HepG2 (cell line): Measurements from ENCODE around the gene ZNF547. TPM values are rescaled to one million over a fixed set of nuclear protein-coding genes. Genes with fewer than 3 reads are reported as not detected.
A peak's percentile ranks its signal among the peaks of the same experiment; 100 is the strongest.

Experiments used
- BHLHE40 ChIP-seq: IDR thresholded peaks from 2 replicates; pipeline ENCODE4 v1.6.1; 2011; ENCODE audit warnings: low read length, improper control_type of control experiment
- MEIS2 ChIP-seq: sonication (generic); formaldehyde crosslinking; IDR thresholded peaks from 2 replicates; pipeline ENCODE4 v1.9.0; 2021; ENCODE audit warnings: mild to moderate bottlenecking, missing genetic modification reagents
- NR2F1 ChIP-seq, 2 experiments: fragments of 450-650 bp in 1 of 2; formaldehyde crosslinking in 1 of 2; IDR thresholded peaks; 2 replicates each; pipeline versions ENCODE4 v1.5.0 to v1.6.1; 2016 to 2020; ENCODE audit warnings: mild to moderate bottlenecking in 1 of 2, missing compliant biosample characterization in 1 of 2, missing genetic modification reagents in 1 of 2, moderate library complexity in 1 of 2
- PLSCR1 ChIP-seq: sonication (generic); formaldehyde crosslinking; IDR thresholded peaks from 2 replicates; pipeline ENCODE4 v1.5.0; 2020; ENCODE audit warnings: missing genetic modification reagents, mild to moderate bottlenecking, borderline replicate concordance
- RBFOX2 ChIP-seq: fragments of 200-400 bp; formaldehyde crosslinking; IDR thresholded peaks from 2 replicates; pipeline ENCODE4 v1.6.1; 2017; ENCODE audit warnings: low read depth, mild to moderate bottlenecking, low read length
- TSC22D2 ChIP-seq: sonication (generic); formaldehyde crosslinking; IDR thresholded peaks from 2 replicates; pipeline ENCODE4 v1.5.1; 2020; ENCODE audit warnings: missing genetic modification reagents, mild to moderate bottlenecking, borderline replicate concordance
- ZBTB37 ChIP-seq: sonication (generic); formaldehyde crosslinking; IDR thresholded peaks from 2 replicates; pipeline ENCODE4 v1.4.0; 2020; ENCODE audit warnings: mild to moderate bottlenecking, missing genetic modification reagents
- ZBTB43 ChIP-seq: sonication (generic); formaldehyde crosslinking; conservative IDR thresholded peaks from 2 replicates; pipeline ENCODE4 v1.4.0; 2020; ENCODE audit warnings: missing genetic modification reagents
- ZFP36 ChIP-seq: fragments of 150-350 bp; IDR thresholded peaks from 2 replicates; pipeline ENCODE4 v1.6.1; 2018; ENCODE audit warnings: borderline replicate concordance, low read length, low read depth; ENCODE audit not compliant: partially characterized antibody
- ZNF230 ChIP-seq: sonication (generic); formaldehyde crosslinking; IDR thresholded peaks from 2 replicates; pipeline ENCODE4 v1.4.0; 2020; ENCODE audit warnings: mild to moderate bottlenecking, missing genetic modification reagents
- ZNF446 ChIP-seq: sonication (generic); formaldehyde crosslinking; IDR thresholded peaks from 2 replicates; pipeline ENCODE4 v1.5.0; 2020; ENCODE audit warnings: mild to moderate bottlenecking, missing genetic modification reagents
- ZNF546 ChIP-seq: sonication (generic); formaldehyde crosslinking; conservative IDR thresholded peaks from 2 replicates; pipeline ENCODE4 v1.8.1; 2023; ENCODE audit warnings: mild to moderate bottlenecking, missing genetic modification reagents
- ZNF670 ChIP-seq: sonication (generic); formaldehyde crosslinking; IDR thresholded peaks from 2 replicates; pipeline ENCODE4 v1.8.0; 2022; ENCODE audit warnings: mild to moderate bottlenecking, missing genetic modification reagents, borderline replicate concordance
- ZNF709 ChIP-seq: sonication (generic); formaldehyde crosslinking; IDR thresholded peaks from 2 replicates; pipeline ENCODE4 v1.5.0; 2020; ENCODE audit warnings: mild to moderate bottlenecking, missing genetic modification reagents
- ZNF891 ChIP-seq: sonication (generic); formaldehyde crosslinking; IDR thresholded peaks from 2 replicates; pipeline ENCODE4 v1.5.0; 2020; ENCODE audit warnings: mild to moderate bottlenecking, missing genetic modification reagents
- polyA plus RNA-seq, 8 experiments: library from polyadenylated mRNA; depleted of rRNA in 3 of 8; stranded (reverse) in 7 of 8; unstranded in 1 of 8; fragments of >200 nt; fragmentation: Illumina TruSeq in 4 of 8; extraction: Trizol in 4 of 8; gene quantifications; 2 replicates each; pipeline versions ENCODE4 v1.2.1 to v1.2.3, GENCODE V29; 2011 to 2016; ENCODE audit warnings: low read depth in 4 of 8, missing spikeins in 1 of 8, mixed read lengths in 1 of 8; ENCODE audit not compliant: insufficient read depth in 1 of 8
- total RNA-seq, 5 experiments: library from RNA; depleted of rRNA; stranded (reverse); fragments of >200 nt; fragmentation: Illumina TruSeq; extraction: Trizol; gene quantifications; 2 replicates each; pipeline ENCODE4 v1.2.3, GENCODE V29; 2016; ENCODE audit warnings: low read depth in 1 of 5
- TF ChIP-seq, protein P1 (sequence below): sonication (generic); formaldehyde crosslinking; IDR thresholded peaks from 2 replicates; pipeline ENCODE4 v1.4.0; 2020; ENCODE audit warnings: missing genetic modification reagents, mild to moderate bottlenecking, borderline replicate concordance
- TF ChIP-seq, protein P2 (sequence below): sonication (generic); formaldehyde crosslinking; IDR thresholded peaks from 2 replicates; pipeline ENCODE4 v1.5.0; 2020; ENCODE audit warnings: mild to moderate bottlenecking, missing genetic modification reagents
- TF ChIP-seq, protein P3 (sequence below): sonication (generic); formaldehyde crosslinking; IDR thresholded peaks from 2 replicates; pipeline ENCODE4 v1.8.0; 2022; ENCODE audit warnings: mild to moderate bottlenecking, missing genetic modification reagents; ENCODE audit not compliant: insufficient replicate concordance

ZNF547 gene
- total and polyA plus RNA-seq, 2 of the 13 experiments (the other 11 are each of a cell fraction or from before 2014, with no cell fraction given), result 2.0 to 2.6 TPM

DNA sequence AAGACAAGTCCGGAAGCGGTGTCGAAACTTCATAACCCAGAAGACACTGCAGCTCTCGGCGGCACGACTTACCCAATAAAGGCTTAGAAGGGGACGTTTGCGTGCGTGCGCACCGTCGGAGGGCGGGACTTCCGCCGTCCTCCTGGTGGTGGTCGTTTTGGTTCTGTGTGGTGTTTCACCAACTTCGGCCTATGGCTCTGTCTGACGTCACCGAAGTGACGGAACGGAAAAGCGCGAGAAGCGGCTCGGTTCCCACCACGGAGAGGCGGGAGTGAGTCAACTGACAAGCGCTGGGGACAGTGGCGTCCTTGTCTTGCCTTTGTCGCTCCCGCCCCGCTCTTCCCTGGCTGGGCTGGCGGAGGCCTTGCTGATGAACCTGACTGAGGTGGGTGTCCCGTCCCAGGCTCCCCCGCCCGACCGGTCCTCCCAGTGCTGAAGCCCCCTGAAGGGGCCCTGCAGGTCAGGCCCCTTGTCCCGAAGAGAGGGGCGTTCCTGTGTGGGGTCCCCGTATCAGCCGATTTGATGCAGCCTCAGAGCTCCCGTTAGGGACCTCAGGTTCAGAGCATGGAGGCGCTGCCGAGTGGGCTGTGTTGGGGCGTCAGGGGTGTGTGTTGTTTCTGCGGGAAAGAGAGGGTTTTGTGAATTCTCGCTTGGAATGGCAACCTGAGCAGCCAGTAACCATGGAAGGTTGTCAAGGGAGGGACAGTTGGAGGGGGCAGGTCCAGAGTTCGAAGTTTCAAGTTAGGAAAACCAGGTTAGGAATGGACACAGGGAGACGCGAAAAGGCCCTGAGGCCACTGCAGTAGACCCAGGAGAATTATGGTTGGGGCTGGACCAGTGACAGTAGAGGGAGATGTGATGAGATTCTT lies 26.6 kb downstream of the ZNF547 start, which contains the start of gene ZNF548 (continued):
- TF ChIP-seq, protein P1, sequence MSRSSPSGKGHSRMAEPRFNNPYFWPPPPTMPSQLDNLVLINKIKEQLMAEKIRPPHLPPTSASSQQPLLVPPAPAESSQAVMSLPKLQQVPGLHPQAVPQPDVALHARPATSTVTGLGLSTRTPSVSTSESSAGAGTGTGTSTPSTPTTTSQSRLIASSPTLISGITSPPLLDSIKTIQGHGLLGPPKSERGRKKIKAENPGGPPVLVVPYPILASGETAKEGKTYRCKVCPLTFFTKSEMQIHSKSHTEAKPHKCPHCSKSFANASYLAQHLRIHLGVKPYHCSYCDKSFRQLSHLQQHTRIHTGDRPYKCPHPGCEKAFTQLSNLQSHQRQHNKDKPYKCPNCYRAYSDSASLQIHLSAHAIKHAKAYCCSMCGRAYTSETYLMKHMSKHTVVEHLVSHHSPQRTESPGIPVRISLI (CRISPR knock-in tag), result no peak
- TF ChIP-seq ZNF891 (CRISPR knock-in tag), result peak; percentile 90
- no peak for TF ChIP-seq ZBTB43 (CRISPR knock-in tag)
- TF ChIP-seq RBFOX2, result peak; percentile 71
- TF ChIP-seq ZBTB37 (CRISPR knock-in tag), result peak; percentile 99
- TF ChIP-seq TSC22D2 (CRISPR knock-in tag), result no peak
- TF ChIP-seq, protein P2, sequence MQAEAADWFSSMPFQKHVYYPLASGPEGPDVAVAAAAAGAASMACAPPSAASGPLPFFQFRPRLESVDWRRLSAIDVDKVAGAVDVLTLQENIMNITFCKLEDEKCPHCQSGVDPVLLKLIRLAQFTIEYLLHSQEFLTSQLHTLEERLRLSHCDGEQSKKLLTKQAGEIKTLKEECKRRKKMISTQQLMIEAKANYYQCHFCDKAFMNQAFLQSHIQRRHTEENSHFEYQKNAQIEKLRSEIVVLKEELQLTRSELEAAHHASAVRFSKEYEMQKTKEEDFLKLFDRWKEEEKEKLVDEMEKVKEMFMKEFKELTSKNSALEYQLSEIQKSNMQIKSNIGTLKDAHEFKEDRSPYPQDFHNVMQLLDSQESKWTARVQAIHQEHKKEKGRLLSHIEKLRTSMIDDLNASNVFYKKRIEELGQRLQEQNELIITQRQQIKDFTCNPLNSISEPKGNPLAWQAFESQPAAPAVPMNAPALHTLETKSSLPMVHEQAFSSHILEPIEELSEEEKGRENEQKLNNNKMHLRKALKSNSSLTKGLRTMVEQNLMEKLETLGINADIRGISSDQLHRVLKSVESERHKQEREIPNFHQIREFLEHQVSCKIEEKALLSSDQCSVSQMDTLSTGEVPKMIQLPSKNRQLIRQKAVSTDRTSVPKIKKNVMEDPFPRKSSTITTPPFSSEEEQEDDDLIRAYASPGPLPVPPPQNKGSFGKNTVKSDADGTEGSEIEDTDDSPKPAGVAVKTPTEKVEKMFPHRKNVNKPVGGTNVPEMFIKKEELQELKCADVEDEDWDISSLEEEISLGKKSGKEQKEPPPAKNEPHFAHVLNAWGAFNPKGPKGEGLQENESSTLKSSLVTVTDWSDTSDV (CRISPR knock-in tag), result no peak
- no peak for TF ChIP-seq ZNF446 (CRISPR knock-in tag)
- no peak for TF ChIP-seq ZNF709
- TF ChIP-seq ZNF670, result peak; percentile 69; the same call in 1 of the 2 replicates
- 0 out of 2 replicates have a peak, but pooled peaks have one; percentile 7 for TF ChIP-seq BHLHE40
- no peak for TF ChIP-seq MEIS2 (CRISPR knock-in tag)
- TF ChIP-seq PLSCR1 (CRISPR knock-in tag), result no peak
- TF ChIP-seq ZFP36, result no peak
- TF ChIP-seq, protein P3, sequence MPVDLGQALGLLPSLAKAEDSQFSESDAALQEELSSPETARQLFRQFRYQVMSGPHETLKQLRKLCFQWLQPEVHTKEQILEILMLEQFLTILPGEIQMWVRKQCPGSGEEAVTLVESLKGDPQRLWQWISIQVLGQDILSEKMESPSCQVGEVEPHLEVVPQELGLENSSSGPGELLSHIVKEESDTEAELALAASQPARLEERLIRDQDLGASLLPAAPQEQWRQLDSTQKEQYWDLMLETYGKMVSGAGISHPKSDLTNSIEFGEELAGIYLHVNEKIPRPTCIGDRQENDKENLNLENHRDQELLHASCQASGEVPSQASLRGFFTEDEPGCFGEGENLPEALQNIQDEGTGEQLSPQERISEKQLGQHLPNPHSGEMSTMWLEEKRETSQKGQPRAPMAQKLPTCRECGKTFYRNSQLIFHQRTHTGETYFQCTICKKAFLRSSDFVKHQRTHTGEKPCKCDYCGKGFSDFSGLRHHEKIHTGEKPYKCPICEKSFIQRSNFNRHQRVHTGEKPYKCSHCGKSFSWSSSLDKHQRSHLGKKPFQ (CRISPR knock-in tag), result peak; percentile 61
- peak; percentile 18; the same call in 1 of the 2 replicates for TF ChIP-seq ZNF230 (CRISPR knock-in tag)
- no peak for TF ChIP-seq NR2F1 (CRISPR knock-in tag; IDR thresholded peaks at IDR 0.05)
- TF ChIP-seq ZNF546, result 0 out of 2 replicates have a peak, but pooled peaks have one; percentile 45
